GM11168 (cell line): ENCODE measurements around the gene PGLYRP1.

Source experiments
- in situ Hi-C: fragments of 300-500 bp; cut with MboI; formaldehyde crosslinking; loops from one replicate; pipeline ENCODE4 v1.12.0; 2022; ENCODE audit warnings: low sequenced_read_pairs; ENCODE audit not compliant: unreplicated experiment

Gene PGLYRP1

DNA sequence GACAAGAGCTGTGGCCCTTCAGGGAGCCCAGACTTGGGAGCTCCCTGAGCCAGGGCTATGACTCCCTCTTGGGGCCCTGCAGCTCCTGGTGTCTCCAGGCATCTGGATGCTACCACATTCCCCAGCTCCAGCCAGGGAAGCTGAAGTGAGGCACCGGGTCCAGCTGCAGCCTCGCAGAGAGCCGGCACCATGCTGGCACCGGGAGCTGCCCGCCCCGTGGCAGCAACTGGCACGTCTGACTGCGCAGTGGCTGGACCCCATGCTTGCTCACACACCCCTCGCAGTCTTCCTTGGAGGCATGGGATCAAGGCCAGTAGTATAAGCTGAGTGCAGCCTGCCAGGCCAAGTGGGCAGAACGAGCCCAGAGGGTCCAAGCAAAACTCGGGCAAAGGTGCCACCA lies 10.5 kb upstream of the PGLYRP1 start:
- in situ Hi-C loops, result no loop called here

DNA sequence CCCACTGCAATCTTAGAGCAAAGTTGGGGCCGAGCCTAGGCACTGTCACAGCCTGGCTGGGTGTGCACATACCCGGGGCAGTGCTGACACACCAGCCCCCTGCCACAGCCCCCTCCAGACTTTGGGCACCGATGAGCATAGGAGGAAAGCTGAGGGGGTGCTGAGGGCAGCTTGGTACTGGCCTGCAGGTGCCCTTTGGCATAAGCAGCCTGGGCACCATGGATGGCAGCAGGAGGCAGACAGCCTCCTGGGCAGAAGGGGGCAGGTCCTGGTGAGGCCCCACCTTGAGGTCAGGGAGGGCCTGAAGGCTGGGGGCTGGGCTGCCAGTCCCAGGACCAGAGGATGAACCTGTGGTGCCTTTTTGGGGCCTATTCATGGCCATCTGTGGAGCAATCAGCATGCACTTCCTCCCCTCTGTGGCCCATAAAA lies 9.8 kb upstream of the PGLYRP1 start:
- in situ Hi-C loops, result no loop called here

DNA sequence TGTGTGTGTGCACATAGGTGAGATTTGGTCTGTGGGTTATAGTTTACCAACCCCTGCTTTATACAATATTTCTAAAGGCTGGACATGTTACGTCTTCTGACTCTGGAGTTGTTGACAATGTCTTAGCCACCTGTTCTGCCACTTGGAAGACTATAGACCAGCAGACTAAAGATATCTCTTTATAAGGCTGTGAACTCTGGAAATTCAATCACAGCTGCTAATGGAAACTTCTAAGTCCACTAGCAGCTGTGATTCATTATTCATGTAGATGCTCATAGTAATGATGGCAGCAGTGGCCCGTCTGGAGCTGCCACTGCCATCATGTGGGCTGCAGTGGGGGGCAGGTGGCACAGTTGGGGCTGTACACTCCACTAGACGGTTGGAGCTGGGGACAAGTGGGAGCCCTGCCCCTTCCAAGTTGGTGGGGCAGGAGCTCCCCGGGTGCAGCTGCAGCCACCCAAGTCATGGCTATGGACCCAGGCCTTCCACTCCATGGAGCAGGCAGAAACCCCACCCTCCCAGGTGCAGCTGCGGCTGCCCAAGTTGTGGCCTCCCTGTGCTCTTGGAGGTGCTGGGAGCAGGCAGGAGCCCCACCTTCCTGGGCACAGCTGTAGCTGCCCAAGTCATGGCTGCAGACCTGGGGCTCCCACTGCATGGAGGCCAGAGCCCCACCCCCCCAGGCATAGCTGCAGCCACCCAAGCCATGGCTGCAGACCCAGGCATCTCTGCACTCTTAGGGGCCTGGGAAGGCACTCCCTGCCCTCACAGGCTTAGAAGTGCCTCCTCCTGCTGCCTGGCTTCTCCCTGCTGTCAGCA lies 9.1 kb upstream of the PGLYRP1 start:
- in situ Hi-C loops, result no loop called here

DNA sequence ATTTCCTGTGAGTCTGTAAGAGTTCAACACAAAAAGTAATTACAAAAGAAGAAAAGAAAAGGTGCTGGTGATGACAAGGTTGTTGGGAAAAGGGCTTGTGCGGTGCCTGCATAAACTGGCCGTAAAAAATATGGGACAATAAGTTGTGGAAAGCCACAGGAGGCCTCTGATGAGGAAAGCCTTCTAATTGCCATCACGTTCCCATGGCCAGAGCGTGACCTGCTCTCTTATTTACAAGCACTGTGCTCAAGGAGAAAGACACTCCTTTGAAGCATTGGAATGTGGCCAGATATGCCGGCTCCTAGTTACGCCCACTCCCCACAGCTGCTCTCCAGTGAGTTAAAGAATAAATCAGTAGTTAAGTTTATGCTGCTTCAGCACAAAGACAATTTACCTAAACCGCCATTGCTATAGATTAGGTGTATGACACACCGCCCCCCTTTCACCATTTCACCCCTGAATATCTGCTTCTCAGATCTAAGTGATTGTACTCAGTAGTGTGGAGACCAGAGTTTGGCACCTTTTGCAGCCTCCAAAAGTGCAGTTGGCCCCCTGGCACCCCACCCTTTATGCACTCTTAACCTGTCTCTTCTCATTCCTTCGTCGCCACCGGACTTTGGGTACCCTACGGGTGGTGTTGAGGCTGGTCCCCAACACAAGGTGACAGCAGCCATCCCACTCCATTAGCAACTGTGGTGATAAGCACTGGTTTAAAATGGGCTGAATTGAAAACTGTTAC lies 8.1 kb upstream of the PGLYRP1 start:
- in situ Hi-C loops, result no loop called here

DNA sequence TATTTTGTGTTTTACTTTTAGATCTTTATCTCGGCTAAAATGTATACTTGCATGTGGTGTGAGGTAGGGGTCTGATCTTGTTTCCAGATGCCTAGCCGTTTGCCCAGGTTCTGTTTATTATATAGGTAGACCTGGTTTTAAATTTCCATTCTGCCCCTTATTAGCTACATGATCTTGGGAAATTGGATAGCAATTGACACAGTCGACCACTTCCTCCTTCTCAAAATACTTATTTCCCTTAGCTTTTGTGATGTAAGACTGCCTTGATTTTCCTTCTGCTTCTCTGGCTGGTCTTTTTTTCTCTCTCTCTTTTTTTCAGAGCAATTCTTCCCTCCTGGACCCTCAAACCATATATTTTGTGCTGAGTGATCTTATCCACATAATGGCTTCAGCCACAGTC lies 3.0 kb upstream of the PGLYRP1 start:
- in situ Hi-C loops, result loop anchor here (5.0 kb wide), 1 partner anchor 236 kb away; no protein-coding TSS in a partner anchor

DNA sequence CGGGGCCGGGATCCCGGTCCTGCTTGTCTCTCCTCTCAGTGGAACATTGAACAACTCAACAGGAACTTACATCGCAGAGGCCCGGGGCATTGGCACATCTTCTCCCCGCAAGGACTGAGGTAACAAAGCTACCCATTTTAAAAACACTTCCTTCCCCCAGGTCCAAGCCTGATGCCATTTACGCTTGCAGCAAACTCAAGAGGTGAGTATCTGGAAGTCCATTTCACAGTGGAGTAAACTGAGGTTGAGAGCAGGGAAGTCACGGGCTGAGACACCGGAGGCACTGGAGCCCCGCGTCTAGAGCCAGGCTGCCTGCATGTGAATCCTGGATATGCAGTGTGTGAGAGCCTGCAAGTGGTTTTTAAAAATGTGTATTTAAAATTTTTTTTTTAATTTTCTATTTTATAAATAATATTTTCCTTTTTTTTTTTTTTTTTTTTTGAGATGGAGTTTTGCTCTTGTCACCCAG lies 492 bp upstream of the PGLYRP1 start:
- in situ Hi-C loops, result no loop called here

DNA sequence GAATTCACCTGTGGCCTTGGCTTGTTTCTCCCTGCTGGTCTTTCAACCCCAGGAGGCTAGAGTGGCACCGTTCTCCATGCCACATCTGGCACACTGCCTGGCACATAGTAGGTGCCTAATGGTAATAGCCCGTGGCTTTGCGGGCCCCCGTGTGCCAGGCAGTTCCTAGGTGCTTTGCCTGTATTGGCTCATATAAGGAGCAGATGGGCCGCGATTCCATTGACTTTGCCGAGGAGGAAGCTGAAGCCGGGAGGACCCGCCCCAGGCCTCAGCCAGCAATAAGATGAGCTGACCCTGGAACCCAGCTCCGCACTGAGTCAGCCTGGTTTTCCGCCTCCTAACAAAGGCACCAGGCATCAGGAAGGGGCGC lies 807 bp downstream of the PGLYRP1 start:
- in situ Hi-C loops, result no loop called here

DNA sequence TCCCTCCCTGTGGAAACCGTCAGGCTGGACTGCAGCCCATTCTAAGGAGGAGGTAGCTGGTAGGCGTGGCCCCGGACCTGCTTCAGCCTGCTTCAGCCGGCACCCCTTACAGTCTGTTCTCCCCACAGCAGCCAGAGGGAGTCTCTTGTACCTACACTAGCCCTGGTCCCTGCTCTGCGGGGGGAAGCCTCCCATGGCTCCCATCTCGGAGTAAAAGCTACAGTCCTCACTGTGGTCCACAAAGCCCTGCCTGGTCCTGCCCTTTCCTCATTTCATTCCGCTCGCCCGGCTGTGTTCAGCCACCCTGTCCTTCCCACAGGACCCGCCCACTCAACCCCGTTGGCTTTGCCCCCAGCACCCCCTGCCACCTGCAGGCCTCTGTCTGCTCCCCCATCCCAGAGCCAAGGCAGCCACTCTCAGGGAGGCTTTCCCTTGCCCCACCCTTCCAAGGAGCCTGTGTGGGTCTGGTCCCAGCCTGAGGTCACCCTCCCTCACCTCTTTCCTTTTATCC lies 1.3 kb downstream of the PGLYRP1 start:
- in situ Hi-C loops, result no loop called here

DNA sequence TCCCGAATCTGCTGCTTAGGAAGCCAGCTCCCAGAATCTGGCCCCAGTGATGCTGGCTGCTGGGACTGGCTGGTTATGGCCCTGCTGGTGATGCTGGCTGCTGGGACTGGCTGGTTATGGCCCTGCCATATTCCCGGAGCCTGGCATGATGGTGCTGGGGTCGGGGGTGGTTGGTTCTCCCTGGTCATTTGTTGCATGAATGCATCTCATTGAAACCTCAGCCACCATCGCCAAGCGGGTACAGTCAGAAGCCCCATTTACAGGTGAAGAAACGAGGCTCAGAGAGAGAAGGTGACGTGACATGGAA lies 2.1 kb downstream of the PGLYRP1 start:
- in situ Hi-C loops, result no loop called here

DNA sequence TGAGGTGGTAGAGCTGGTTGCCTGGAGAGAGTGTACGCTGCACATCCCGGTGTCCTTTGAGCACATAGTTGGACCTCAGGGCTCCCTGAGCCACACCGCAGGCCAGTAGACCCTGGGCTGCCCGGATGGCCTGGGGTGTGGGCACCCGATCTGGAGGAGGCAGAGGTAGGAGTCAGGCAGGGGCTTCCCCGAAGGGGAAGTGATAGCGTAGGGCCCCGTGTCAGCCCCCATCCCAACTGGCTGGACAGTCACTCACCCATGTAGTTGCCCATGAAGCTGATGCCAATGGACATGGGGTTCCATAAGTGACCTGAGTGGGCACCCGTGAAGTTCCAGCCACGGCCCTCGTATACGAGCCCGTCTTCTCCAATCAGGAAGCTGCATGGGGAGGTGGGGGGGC lies 3.6 kb downstream of the PGLYRP1 start:
- in situ Hi-C loops, result no loop called here

DNA sequence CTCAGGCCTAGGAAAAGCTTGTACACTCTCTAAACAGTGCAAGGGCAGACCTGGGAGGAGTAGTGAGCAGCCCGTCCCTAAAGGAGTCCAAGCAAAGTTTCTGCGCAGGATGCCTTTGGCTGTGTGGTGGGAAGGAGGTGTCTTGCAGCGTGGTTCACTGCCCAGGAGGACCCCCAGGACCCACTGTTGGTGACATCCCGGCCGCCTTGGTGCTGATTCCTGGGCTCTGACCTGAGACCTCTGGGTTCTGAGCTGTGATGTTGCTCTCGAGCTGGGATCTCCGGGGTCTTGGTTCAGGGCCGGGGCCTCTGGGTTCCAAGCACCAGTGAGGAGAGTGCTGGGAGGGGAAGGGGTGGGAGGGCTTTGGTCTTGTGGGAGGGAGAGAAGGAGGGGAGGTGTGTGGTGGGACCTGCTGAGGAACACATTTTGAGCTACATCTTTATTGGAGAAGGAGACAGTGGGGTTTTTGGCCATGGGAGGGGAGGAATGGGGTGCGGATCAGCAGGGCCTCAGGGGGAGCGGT lies 4.1 kb downstream of the PGLYRP1 start:
- in situ Hi-C loops, result no loop called here

DNA sequence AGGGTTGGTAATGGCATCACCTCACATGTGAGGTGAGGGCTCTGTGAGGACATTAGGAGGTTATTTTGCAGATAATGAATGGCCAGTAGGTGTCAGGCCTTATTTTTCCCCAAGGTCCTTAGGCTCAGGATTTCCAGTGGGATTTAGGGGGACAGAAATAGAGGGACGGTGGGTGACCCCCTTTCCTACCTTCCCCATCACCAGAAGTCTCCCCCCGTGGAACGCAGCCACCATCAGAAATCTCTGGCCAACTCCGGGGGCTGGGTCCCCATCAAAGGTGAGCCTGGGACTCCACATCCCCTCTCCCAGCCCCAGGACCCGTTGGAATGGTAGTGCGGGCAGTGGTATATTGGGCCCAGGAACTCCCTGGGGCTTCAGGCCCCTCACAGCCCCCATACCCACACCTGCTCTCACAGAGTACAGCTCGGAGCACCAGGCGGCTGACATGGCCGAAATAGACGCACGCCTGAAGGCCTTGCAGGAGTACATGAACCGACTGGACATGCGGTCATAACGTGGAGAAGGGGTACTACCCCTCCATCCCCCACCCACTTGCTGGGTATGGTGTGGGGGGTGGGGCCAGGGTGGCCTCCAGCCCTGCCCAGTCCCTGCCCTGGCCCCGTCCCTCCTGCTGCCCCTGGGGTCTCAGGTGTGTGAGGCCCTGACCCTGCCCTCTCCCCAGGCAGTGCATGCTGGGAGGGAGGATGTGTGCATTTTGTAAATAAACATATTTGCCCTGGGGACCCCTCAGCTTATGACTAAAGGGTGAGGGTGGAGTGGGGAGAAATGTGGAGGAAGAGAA lies 4.8 kb downstream of the PGLYRP1 start:
- in situ Hi-C loops, result no loop called here

DNA sequence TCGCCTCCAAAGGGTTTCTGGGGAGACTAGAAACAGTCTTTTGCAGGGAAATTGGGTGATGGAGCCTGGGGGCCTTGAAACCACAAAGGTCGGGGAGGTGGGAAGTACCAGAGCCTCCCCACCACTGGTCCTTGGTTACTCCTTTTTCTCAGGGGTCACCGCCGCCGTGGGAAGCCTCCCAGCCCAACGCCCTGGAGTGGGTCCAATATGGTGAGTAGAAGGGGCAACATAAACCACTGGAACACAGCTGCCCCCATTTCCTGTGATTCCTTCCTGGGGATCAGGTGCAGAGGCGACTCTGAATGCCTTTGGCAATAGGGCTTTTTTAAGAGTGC lies 5.8 kb downstream of the PGLYRP1 start:
- in situ Hi-C loops, result no loop called here

DNA sequence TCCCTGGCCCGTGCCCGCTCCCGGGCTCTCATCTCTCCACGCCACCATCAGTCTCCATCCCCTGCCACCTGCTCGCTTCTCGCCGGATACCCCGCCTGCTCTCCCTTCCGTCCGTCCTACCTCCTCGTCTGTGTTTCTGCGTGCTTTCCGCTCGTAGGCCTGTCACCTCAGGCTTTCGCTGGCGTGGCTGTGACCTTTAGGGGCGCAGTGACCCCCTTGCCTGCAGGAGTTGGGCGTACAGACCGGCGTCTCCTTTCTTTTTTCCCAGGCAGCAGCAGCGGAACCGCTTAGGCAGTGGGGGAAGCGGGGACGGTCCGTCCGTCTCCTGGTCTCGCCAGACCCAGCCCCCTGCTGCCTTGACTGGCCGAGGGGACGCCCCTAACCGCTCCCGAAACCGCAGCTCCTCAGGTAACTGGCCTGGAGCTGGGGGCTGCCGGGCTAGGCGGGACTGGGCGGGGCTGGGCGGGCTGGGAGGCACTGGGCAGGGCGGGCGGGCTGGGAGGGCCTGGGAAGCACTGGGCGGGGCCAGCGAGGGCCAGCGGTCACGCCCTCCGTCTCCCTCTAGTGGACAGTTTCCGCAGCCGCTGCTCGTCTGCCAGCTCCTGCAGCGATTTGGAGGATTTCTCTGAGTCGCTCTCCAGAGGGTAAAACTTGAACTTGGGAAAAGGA lies 6.3 kb downstream of the PGLYRP1 start:
- in situ Hi-C loops, result no loop called here

DNA sequence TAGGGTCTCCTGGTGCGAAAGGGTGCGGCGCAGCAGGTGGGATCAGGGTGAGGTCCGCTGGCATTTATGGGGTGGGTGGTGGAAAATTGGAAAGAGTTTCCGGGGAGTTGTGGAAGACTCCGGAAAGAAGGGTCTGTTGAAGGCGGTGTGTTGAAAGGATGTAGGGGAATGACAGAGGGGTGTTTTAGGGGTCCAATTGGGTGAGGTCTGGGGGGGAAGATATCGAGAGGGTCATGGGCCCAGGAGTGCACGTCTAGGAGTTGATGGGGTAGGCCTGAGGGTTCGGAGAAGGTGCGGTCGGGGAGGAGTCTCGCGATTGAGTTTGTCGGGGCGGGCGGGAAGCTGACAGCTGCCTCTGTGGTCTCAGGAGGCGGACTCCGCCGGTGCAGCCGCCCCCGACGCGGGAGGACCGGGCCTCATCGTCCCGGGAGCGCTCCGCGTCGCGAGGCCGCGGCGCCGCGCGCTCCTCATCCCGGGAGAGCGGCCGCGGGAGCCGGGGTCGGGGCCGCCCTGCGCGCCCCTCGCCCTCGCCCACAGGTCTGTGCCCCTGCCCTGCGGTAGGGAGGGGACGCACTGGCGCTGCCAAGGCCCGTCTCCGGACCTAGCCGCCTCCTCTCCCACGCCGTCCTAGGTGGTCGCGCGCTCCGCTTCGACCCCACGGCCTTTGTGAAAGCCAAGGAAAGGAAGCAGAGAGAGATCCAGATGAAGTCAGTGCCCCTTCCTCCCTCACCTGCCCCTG lies 7.0 kb downstream of the PGLYRP1 start:
- in situ Hi-C loops, result no loop called here

DNA sequence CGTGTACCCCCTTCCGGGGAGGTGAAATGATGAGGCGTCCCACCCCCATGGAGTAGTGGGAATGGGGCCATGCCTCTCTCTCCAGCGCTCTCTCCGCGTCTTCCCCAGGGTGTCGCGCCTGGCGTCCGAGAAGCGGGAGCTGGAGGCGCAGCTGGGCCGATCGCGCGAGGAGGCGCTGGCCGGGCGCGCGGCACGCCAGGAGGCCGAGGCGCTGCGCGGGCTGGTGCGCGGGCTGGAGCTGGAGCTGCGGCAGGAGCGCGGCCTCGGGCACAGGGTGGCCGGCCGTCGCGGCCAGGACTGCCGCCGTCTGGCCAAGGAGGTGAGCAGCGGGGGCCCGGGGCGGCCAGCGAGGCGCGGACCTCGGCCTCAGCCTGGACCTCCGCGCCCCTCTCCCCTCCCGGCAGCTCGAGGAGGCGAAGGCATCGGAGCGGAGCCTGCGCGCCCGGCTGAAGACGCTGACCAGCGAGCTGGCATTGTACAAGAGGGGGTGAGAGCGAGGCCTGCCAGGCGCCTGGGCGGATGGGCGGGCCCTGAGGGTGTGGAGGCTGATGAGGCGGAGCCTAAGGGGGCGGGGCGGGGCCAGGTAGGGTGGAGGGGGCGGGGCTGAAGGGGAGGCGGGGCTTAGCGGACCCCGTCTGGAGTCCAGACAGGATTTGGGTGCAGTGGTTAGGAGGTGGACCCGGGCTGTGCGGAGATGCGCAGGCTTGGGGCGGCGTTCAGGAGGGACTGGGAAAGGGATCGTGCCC lies 7.7 kb downstream of the PGLYRP1 start:
- in situ Hi-C loops, result no loop called here

DNA sequence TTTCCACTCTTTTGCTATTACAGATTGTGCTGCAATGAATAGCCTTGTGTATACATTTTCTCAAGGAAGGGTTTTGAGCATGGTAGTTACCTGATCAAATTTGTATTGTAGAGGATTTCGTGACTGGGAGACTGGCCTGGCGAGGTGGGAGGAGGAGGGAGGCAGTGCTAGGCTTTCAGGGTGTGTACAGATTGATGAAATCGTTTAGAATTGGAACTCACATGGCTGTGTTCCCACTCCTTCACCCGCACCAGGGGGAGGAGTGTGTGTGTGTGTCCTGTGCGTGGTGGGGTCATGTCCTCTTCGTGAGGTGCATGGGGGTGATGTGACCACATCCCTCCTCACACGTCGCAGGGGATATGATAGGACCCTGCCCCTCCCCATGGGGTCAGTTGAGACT lies 8.3 kb downstream of the PGLYRP1 start:
- in situ Hi-C loops, result no loop called here

DNA sequence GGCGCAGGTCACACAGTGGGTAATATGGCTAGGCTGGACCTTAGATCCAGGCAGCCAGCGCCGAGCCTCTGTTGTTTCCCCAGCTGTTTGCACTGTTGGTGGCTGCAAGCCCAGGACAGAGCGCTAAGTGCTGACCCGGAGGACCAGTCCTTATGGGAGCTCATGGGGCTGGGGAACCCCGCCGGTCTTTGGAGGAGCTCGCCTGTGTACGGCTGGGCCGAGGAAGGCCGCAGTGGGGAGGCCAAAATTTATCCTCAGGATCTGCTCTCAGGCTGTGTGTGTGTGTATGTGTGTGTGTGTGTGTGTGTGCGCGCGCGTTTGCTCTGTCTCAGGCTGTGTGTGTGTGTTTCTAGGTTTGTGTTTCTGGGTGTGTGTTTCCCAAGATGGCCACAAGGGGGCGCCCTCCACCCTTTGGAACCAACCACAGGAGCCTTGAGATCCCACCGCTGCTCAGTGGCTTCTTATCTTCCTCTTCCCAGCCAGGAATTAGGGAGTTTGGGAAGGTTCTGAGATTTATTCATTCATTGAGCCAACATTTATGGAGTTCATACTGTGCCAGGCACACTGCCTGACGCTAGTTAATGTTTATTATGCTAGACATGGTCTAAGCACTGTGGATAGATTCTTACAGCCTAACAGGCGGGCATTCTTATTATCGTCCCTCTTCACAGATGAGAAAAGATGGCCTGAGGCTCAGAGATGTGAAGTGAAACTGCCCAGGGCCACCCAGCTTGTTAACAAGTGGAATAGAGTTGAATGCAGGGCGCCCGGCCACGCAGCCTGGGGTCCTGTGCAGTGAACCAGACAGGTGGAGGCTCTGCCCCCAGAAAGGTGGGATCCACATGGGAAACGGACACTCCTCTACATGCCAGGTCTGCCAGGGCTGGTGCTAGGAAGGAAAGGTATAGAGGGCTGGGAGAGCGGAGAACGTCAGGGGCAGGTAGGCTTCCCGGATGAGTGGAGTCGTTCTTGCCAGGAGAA lies 13.0 kb downstream of the PGLYRP1 start:
- in situ Hi-C loops, result no loop called here
